Suprapubic skin (tissue), 4 donors: Measurements from ENCODE around the gene AFG1L.

Experiments
- EP300 ChIP-seq: sonication (generic); formaldehyde crosslinking; IDR thresholded peaks from one replicate; pipeline ENCODE4 v1.6.1; 2017; ENCODE audit warnings: antibody characterized with exemption
- POLR2AphosphoS5 ChIP-seq, 3 donors: sonication (generic); formaldehyde crosslinking; IDR thresholded peaks; one replicate each; pipeline ENCODE4 v1.6.1; 2017; ENCODE audit warnings: antibody characterized with exemption in 3 of 3
- TF ChIP-seq, protein P1 (sequence below), 2 donors: fragments of 200-600 bp in 1 of 2; fragments of 450-650 bp in 1 of 2; sonication (generic) in 1 of 2; IDR thresholded peaks; one replicate each; pipeline ENCODE4 v1.5.1; 2016 to 2019; ENCODE audit warnings: antibody characterized with exemption in 2 of 2, mild to moderate bottlenecking in 1 of 2, moderate library complexity in 1 of 2

DNA sequence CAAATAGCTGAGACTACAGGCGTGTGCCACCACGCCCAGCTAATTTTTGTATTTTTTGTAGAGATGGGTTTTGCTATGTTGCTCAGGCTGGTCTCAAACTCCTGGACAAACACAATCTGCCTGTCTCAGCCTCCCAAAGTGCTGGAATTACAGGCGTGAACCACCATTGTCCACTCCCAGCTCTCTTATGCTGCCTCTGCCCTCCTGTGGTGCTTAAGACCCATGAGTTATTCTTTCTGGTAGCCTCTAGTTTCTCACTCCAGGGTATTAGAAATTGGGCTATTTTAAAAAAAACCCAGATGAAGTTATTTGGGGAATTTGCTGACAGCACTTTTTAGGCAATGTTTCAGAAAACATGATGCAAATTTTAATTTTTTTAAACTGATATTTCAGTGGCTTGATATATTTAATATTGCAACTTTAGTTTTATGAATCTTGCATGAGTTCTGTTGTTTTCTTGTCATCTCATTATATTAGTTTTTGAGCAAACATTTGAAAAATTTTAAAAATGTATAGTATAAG lies 151.8 kb downstream of the AFG1L start:
- TF ChIP-seq, protein P1, sequence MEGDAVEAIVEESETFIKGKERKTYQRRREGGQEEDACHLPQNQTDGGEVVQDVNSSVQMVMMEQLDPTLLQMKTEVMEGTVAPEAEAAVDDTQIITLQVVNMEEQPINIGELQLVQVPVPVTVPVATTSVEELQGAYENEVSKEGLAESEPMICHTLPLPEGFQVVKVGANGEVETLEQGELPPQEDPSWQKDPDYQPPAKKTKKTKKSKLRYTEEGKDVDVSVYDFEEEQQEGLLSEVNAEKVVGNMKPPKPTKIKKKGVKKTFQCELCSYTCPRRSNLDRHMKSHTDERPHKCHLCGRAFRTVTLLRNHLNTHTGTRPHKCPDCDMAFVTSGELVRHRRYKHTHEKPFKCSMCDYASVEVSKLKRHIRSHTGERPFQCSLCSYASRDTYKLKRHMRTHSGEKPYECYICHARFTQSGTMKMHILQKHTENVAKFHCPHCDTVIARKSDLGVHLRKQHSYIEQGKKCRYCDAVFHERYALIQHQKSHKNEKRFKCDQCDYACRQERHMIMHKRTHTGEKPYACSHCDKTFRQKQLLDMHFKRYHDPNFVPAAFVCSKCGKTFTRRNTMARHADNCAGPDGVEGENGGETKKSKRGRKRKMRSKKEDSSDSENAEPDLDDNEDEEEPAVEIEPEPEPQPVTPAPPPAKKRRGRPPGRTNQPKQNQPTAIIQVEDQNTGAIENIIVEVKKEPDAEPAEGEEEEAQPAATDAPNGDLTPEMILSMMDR (IDR thresholded peaks at IDR 0.05): no peak
- TF ChIP-seq POLR2AphosphoS5 (IDR thresholded peaks at IDR 0.05) (no peak), EP300 (no peak)
